GM23338 (cell line): ENCODE data around the gene THUMPD3. TPM values are rescaled to one million over a fixed set of nuclear protein-coding genes. Genes with fewer than 3 reads are reported as not detected.

Experiments used
- ATAC-seq: fragments of 200-7000 bp; cut with Tn5 transposase; 3 replicates; pipeline ENCODE4 v1.9.1; 2020
- DNase-seq: peaks from one replicate; pipeline ENCODE4 v3.0.0-alpha.2; 2015; ENCODE audit warnings: low spot score
- H2AFZ ChIP-seq: fragments of 200-600 bp; sonication (generic); 2 replicates; pipeline ENCODE4 v1.8.0; 2016; ENCODE audit warnings: antibody characterized with exemption, mild to moderate bottlenecking, moderate library complexity
- H3F3A ChIP-seq: fragments of 200-600 bp; sonication (generic); replicated peaks from 2 replicates; pipeline ENCODE4 v1.8.0; 2017; ENCODE audit warnings: antibody characterized with exemption, mixed run types, low read depth
- H3K27ac ChIP-seq: fragments of 200-600 bp; sonication (generic); 2 replicates; pipeline ENCODE4 v1.6.1; 2016; ENCODE audit warnings: low read depth
- H3K27me3 ChIP-seq: fragments of 200-600 bp; sonication (generic); 2 replicates; pipeline ENCODE4 v1.8.0; 2016; ENCODE audit warnings: mild to moderate bottlenecking, mixed run types, moderate library complexity; ENCODE audit not compliant: insufficient read depth
- H3K36me3 ChIP-seq: fragments of 200-600 bp; sonication (generic); 2 replicates; pipeline ENCODE4 v1.8.0; 2016; ENCODE audit warnings: mild to moderate bottlenecking; ENCODE audit not compliant: insufficient read depth
- H3K4me1 ChIP-seq: fragments of 200-600 bp; sonication (generic); 2 replicates; pipeline ENCODE4 v1.8.0; 2016; ENCODE audit warnings: mild to moderate bottlenecking, moderate library complexity; ENCODE audit not compliant: insufficient read depth
- H3K4me2 ChIP-seq: fragments of 200-600 bp; sonication (generic); 2 replicates; pipeline ENCODE4 v1.7.1; 2017; ENCODE audit warnings: mixed run types
- H3K4me3 ChIP-seq: fragments of 200-600 bp; sonication (generic); 2 replicates; pipeline ENCODE4 v1.6.1; 2016; ENCODE audit warnings: mixed run types
- H3K79me2 ChIP-seq: fragments of 200-600 bp; sonication (generic); replicated peaks from 2 replicates; pipeline ENCODE4 v1.8.0; 2017; ENCODE audit warnings: mild to moderate bottlenecking; ENCODE audit not compliant: insufficient read depth
- H3K9me2 ChIP-seq: fragments of 200-600 bp; sonication (generic); 2 replicates; pipeline ENCODE4 v1.8.0; 2017; ENCODE audit not compliant: insufficient read depth
- H4K20me1 ChIP-seq: fragments of 200-600 bp; sonication (generic); replicated peaks from 2 replicates; pipeline ENCODE4 v1.8.0; 2017; ENCODE audit warnings: mild to moderate bottlenecking; ENCODE audit not compliant: insufficient read depth
- H3K27ac Mint-ChIP-seq: 2 replicates; pipeline ENCODE4 v1.8.0; 2020; ENCODE audit warnings: inconsistent platforms, mild to moderate bottlenecking, moderate library complexity, mixed read lengths
- H3K27me3 Mint-ChIP-seq: 3 replicates; pipeline ENCODE4 v1.8.0; 2022; ENCODE audit warnings: low read depth, mild to moderate bottlenecking, moderate library complexity, mixed read lengths, inconsistent platforms; ENCODE audit not compliant: insufficient read depth, poor library complexity
- H3K36me3 Mint-ChIP-seq: 3 replicates; pipeline ENCODE4 v1.8.0; 2021; ENCODE audit warnings: low read depth, mild to moderate bottlenecking, inconsistent platforms, moderate library complexity, mixed read lengths
- H3K4me1 Mint-ChIP-seq: 3 replicates; pipeline ENCODE4 v1.8.0; 2020; ENCODE audit warnings: mild to moderate bottlenecking, inconsistent platforms, mixed read lengths
- H3K4me3 Mint-ChIP-seq: 3 replicates; pipeline ENCODE4 v1.8.0; 2021; ENCODE audit warnings: moderate library complexity, mild to moderate bottlenecking, inconsistent platforms, mixed read lengths
- H3K9me3 Mint-ChIP-seq: 3 replicates; pipeline ENCODE4 v1.8.0; 2020; ENCODE audit warnings: moderate library complexity, mild to moderate bottlenecking, inconsistent platforms, mixed read lengths
- CREB1 ChIP-seq: fragments of 250-450 bp; sonication (Bioruptor Pico); IDR thresholded peaks from 2 replicates; pipeline ENCODE4 v1.5.0; 2020; ENCODE audit warnings: low read depth, mild to moderate bottlenecking, moderate library complexity
- EZH2 ChIP-seq: fragments of 200-600 bp; sonication (generic); IDR thresholded peaks from one replicate; pipeline ENCODE4 v1.8.0; 2017; ENCODE audit warnings: antibody characterized with exemption, mild to moderate bottlenecking, low read depth; ENCODE audit not compliant: unreplicated experiment
- EZH2phosphoT487 ChIP-seq: fragments of 200-600 bp; sonication (generic); IDR thresholded peaks from one replicate; pipeline ENCODE4 v1.8.1; 2018; ENCODE audit warnings: antibody characterized with exemption; ENCODE audit not compliant: unreplicated experiment
- JUNB ChIP-seq: IDR thresholded peaks from one replicate; pipeline ENCODE4 v1.6.1; 2016; ENCODE audit warnings: antibody characterized with exemption; ENCODE audit not compliant: unreplicated experiment
- POLR2AphosphoS5 ChIP-seq: IDR thresholded peaks from 2 replicates; pipeline ENCODE4 v1.6.1; 2016; ENCODE audit warnings: antibody characterized with exemption, low read depth
- STAT1 ChIP-seq: IDR thresholded peaks from one replicate; pipeline ENCODE4 v1.6.1; 2016; ENCODE audit warnings: antibody characterized with exemption; ENCODE audit not compliant: unreplicated experiment
- ZNF114 ChIP-seq: fragments of 250-450 bp; sonication (Bioruptor Pico); IDR thresholded peaks from 2 replicates; pipeline ENCODE4 v1.5.0; 2020; ENCODE audit warnings: mild to moderate bottlenecking, moderate library complexity
- ZNF331 ChIP-seq: fragments of 250-450 bp; sonication (Bioruptor Pico); IDR thresholded peaks from 2 replicates; pipeline ENCODE4 v1.5.0; 2020; ENCODE audit warnings: low read depth, mild to moderate bottlenecking, moderate library complexity
- polyA plus RNA-seq: library from polyadenylated mRNA; unstranded; fragments of >200 nt; fragmentation: Nextera tagmentation; extraction: Ambion mirVana; gene quantifications from 2 replicates; pipeline ENCODE4 v1.2.1, GENCODE V29; 2016
- total RNA-seq: library from RNA; depleted of rRNA; stranded (reverse); fragments of >200 nt; shearing (Covaris generic); gene quantifications from 2 replicates; pipeline ENCODE4 v1.2.3, GENCODE V29; 2014
- TF ChIP-seq, protein P1 (sequence below), 2 experiments: fragments of 200-600 bp in 1 of 2; sonication (generic) in 1 of 2; conservative IDR thresholded peaks; 2 replicates each; pipeline versions ENCODE4 v1.5.1 to v1.6.1; 2016 to 2017; ENCODE audit warnings: antibody characterized with exemption in 2 of 2, low read depth in 2 of 2, mild to moderate bottlenecking in 2 of 2, moderate library complexity in 1 of 2
- TF ChIP-seq, protein P2 (sequence below): fragments of 250-450 bp; sonication (Bioruptor Pico); IDR thresholded peaks from 2 replicates; pipeline ENCODE4 v1.5.0; 2020; ENCODE audit warnings: mild to moderate bottlenecking, moderate library complexity
- TF ChIP-seq, protein P3 (sequence below): IDR thresholded peaks from 2 replicates; pipeline ENCODE4 v1.6.1; 2016; ENCODE audit warnings: antibody characterized with exemption

Gene THUMPD3
- total and polyA plus RNA-seq, 2 experiments from 2014 or later = 30.1 to 54.1 TPM

DNA sequence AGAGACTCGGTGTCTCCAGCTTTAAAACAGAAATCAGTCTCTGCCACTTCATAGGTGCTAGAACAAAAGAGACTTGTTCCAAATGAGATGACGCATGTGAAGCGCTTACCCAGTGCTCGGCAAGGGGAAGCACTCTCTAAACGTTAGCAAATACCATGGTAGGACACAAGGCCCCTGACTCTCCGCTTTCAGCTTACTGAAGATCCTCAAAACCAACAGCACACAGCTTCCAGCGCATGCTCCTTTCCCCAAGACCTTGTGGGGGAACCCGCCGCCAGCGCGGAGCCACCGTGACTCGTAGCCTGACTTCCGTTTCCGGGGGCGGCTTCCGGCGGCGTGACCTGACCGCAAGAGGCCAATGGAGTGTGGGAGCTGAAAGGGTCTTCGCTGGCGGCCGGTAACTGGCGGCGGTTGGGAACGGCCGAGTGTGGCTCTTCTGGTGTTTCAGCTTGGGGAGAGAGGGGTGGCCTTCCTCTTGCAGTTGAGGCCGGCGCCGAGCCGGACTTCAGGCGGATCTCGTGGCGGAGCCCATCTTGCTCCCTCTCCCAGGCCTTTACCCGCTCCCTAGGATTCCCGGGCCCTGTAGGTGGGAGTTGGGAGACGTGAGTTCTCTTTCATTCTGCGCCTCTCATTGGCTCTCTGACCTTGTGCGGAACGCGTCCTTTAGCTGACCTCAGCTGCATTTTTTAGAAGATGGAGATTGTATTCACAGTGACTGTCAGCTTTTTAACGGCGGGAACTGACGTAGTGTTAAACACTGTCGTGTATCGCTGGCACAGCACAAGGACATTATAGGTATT is at the start of gene THUMPD3 (continued):
- TF ChIP-seq, protein P1, sequence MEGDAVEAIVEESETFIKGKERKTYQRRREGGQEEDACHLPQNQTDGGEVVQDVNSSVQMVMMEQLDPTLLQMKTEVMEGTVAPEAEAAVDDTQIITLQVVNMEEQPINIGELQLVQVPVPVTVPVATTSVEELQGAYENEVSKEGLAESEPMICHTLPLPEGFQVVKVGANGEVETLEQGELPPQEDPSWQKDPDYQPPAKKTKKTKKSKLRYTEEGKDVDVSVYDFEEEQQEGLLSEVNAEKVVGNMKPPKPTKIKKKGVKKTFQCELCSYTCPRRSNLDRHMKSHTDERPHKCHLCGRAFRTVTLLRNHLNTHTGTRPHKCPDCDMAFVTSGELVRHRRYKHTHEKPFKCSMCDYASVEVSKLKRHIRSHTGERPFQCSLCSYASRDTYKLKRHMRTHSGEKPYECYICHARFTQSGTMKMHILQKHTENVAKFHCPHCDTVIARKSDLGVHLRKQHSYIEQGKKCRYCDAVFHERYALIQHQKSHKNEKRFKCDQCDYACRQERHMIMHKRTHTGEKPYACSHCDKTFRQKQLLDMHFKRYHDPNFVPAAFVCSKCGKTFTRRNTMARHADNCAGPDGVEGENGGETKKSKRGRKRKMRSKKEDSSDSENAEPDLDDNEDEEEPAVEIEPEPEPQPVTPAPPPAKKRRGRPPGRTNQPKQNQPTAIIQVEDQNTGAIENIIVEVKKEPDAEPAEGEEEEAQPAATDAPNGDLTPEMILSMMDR (conservative IDR thresholded peaks at IDR 0.05; ENCODE audit: low read depth in 2 of 2) = no peak

DNA sequence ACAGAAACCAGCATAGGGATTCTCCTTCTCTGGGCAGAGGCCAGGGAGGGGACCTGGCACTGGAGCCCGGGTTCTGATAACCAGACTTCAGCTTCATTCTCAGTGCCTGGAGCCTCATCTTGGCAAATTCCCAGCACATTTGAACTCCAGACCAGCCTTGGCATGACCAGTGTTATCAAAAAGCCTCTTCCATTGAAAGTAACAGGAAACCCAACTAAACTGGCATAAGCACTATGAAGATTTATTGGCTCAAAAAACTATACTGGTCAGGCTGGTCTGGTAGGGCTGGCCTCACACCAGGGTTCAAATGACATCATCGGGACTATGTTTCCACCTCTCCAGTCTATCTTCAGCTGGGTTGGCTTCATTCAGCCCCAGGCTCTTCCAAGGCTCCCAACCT is 48.1 kb upstream of the THUMPD3 start:
- Histone ChIP-seq H3K27ac (no peak overlapping the region), H4K20me1 (no peaks in the 10 kb centered on the region), H3K4me3 (no peak overlapping the region), H3K4me2 (no peak overlapping the region), H2AFZ (no peak overlapping the region), H3K9me2 (no peaks in the 10 kb centered on the region), H3K36me3 (no peaks in the 10 kb centered on the region), H3K4me1 (peaks cover 16% of the 10 kb centered on the region), H3K27me3 (no peaks in the 10 kb centered on the region), H3K79me2 (no peaks in the 10 kb centered on the region), H3F3A (no peaks in the 10 kb centered on the region; the same call in 1 of the 2 replicates)
- Mint-ChIP-seq H3K36me3 (no peaks in the 10 kb centered on the region), H3K9me3 (no peaks in the 10 kb centered on the region), H3K4me1 (peaks cover 18% of the 10 kb centered on the region), H3K4me3 (no peak overlapping the region), H3K27ac (no peak overlapping the region), H3K27me3 (peaks cover 7% of the 10 kb centered on the region)
- ATAC-seq = no peak
- TF ChIP-seq, protein P2, sequence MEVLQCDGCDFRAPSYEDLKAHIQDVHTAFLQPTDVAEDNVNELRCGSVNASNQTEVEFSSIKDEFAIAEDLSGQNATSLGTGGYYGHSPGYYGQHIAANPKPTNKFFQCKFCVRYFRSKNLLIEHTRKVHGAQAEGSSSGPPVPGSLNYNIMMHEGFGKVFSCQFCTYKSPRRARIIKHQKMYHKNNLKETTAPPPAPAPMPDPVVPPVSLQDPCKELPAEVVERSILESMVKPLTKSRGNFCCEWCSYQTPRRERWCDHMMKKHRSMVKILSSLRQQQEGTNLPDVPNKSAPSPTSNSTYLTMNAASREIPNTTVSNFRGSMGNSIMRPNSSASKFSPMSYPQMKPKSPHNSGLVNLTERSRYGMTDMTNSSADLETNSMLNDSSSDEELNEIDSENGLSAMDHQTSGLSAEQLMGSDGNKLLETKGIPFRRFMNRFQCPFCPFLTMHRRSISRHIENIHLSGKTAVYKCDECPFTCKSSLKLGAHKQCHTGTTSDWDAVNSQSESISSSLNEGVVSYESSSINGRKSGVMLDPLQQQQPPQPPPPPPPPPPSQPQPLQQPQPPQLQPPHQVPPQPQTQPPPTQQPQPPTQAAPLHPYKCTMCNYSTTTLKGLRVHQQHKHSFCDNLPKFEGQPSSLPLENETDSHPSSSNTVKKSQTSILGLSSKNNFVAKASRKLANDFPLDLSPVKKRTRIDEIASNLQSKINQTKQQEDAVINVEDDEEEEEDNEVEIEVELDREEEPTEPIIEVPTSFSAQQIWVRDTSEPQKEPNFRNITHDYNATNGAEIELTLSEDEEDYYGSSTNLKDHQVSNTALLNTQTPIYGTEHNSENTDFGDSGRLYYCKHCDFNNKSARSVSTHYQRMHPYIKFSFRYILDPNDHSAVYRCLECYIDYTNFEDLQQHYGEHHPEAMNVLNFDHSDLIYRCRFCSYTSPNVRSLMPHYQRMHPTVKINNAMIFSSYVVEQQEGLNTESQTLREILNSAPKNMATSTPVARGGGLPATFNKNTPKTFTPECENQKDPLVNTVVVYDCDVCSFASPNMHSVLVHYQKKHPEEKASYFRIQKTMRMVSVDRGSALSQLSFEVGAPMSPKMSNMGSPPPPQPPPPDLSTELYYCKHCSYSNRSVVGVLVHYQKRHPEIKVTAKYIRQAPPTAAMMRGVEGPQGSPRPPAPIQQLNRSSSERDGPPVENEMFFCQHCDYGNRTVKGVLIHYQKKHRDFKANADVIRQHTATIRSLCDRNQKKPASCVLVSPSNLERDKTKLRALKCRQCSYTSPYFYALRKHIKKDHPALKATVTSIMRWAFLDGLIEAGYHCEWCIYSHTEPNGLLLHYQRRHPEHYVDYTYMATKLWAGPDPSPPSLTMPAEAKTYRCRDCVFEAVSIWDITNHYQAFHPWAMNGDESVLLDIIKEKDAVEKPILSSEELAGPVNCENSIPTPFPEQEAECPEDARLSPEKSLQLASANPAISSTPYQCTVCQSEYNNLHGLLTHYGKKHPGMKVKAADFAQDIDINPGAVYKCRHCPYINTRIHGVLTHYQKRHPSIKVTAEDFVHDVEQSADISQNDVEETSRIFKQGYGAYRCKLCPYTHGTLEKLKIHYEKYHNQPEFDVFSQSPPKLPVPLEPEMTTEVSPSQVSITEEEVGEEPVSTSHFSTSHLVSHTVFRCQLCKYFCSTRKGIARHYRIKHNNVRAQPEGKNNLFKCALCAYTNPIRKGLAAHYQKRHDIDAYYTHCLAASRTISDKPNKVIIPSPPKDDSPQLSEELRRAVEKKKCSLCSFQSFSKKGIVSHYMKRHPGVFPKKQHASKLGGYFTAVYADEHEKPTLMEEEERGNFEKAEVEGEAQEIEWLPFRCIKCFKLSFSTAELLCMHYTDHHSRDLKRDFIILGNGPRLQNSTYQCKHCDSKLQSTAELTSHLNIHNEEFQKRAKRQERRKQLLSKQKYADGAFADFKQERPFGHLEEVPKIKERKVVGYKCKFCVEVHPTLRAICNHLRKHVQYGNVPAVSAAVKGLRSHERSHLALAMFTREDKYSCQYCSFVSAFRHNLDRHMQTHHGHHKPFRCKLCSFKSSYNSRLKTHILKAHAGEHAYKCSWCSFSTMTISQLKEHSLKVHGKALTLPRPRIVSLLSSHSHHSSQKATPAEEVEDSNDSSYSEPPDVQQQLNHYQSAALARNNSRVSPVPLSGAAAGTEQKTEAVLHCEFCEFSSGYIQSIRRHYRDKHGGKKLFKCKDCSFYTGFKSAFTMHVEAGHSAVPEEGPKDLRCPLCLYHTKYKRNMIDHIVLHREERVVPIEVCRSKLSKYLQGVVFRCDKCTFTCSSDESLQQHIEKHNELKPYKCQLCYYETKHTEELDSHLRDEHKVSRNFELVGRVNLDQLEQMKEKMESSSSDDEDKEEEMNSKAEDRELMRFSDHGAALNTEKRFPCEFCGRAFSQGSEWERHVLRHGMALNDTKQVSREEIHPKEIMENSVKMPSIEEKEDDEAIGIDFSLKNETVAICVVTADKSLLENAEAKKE = no peak
- TF ChIP-seq EZH2phosphoT487 (no peak), JUNB (no peak), POLR2AphosphoS5 (no peak), ZNF114 (CRISPR knock-in tag) (no peak), ZNF331 (CRISPR knock-in tag) (no peak), CREB1 (CRISPR knock-in tag) (no peak), STAT1 (no peak), EZH2 (no peak)
- TF ChIP-seq, protein P3, sequence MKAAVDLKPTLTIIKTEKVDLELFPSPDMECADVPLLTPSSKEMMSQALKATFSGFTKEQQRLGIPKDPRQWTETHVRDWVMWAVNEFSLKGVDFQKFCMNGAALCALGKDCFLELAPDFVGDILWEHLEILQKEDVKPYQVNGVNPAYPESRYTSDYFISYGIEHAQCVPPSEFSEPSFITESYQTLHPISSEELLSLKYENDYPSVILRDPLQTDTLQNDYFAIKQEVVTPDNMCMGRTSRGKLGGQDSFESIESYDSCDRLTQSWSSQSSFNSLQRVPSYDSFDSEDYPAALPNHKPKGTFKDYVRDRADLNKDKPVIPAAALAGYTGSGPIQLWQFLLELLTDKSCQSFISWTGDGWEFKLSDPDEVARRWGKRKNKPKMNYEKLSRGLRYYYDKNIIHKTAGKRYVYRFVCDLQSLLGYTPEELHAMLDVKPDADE = no peak
- DNase-seq = no peak
